CD4-positive, alpha-beta memory T cell (primary cell): ENCODE data around the gene SPRR5. TPM values are rescaled to one million over a fixed set of nuclear protein-coding genes. Genes with fewer than 3 reads are reported as not detected.

Experiments used
- CTCF ChIA-PET: fragments of 350-600 bp; sonication (Branson Sonifier 250); formaldehyde crosslinking; loops from one replicate; lab custom pipeline; 2021; ENCODE audit warnings: inconsistent platforms; ENCODE audit not compliant: partially characterized antibody; lab: Charles Lee
- POLR2A ChIA-PET: fragments of 350-600 bp; sonication (Branson Sonifier 250); formaldehyde crosslinking; loops from one replicate; lab custom pipeline; 2021; ENCODE audit not compliant: partially characterized antibody; lab: Charles Lee
- DNase-seq, 5 donors: peaks; one replicate each; pipeline versions ENCODE4 v3.0.0 to v3.0.0-alpha.2; 2020 to 2022; ENCODE audit warnings: mixed read lengths in 1 of 5
- H3K27ac ChIP-seq: one replicate; pipeline ENCODE4 v1.7.0; 2013; ENCODE audit warnings: low read depth, low read length
- H3K27me3 ChIP-seq: 2 replicates; pipeline ENCODE4 v1.7.0; 2013; ENCODE audit warnings: mild to moderate bottlenecking, low read length, moderate library complexity; ENCODE audit not compliant: insufficient read depth
- H3K36me3 ChIP-seq: 2 replicates; pipeline ENCODE4 v1.7.0; 2013; ENCODE audit warnings: mild to moderate bottlenecking, low read length, moderate library complexity; ENCODE audit not compliant: insufficient read depth
- H3K4me1 ChIP-seq: 2 replicates; pipeline ENCODE4 v1.7.0; 2013; ENCODE audit warnings: mild to moderate bottlenecking, low read length, moderate library complexity; ENCODE audit not compliant: insufficient read depth
- H3K4me3 ChIP-seq, 2 donors: one replicate each; pipeline ENCODE4 v1.7.0; 2013; ENCODE audit warnings: low read length in 2 of 2, mild to moderate bottlenecking in 1 of 2
- H3K9me3 ChIP-seq, 2 donors: one replicate each; pipeline ENCODE4 v1.7.0; 2013; ENCODE audit warnings: low read length in 2 of 2, control low read depth in 1 of 2; ENCODE audit not compliant: control insufficient read depth in 1 of 2
- H3K27ac Mint-ChIP-seq, 7 donors: one replicate each; pipeline ENCODE4 v1.8.0; 2020 to 2021; ENCODE audit warnings: mixed read lengths in 7 of 7, mild to moderate bottlenecking in 6 of 7, inconsistent platforms in 3 of 7, moderate library complexity in 3 of 7
- H3K27me3 Mint-ChIP-seq, 2 donors: one replicate each; pipeline ENCODE4 v1.8.0; 2020 to 2021; ENCODE audit warnings: mixed read lengths in 2 of 2
- H3K36me3 Mint-ChIP-seq, 2 donors: one replicate each; pipeline ENCODE4 v1.8.0; 2020 to 2021; ENCODE audit warnings: mixed read lengths in 2 of 2, inconsistent platforms in 1 of 2, mild to moderate bottlenecking in 1 of 2
- H3K4me1 Mint-ChIP-seq, 4 donors: one replicate each; pipeline ENCODE4 v1.8.0; 2020 to 2021; ENCODE audit warnings: mixed read lengths in 4 of 4, mild to moderate bottlenecking in 1 of 4
- H3K4me3 Mint-ChIP-seq, 8 donors: one replicate each; pipeline ENCODE4 v1.8.0; 2020 to 2021; ENCODE audit warnings: mixed read lengths in 8 of 8, mild to moderate bottlenecking in 7 of 8, moderate library complexity in 6 of 8, inconsistent platforms in 3 of 8
- H3K9me3 Mint-ChIP-seq, 8 donors: one replicate each; pipeline ENCODE4 v1.8.0; 2020 to 2021; ENCODE audit warnings: mixed read lengths in 8 of 8, mild to moderate bottlenecking in 5 of 8, inconsistent platforms in 3 of 8, moderate library complexity in 1 of 8
- intact Hi-C: fragments of 100-400 bp; cut with micrococcal nuclease; formaldehyde crosslinking; loops from one replicate; pipeline ENCODE4 v1.15.1; 2023
- polyA plus RNA-seq, 2 donors: library from polyadenylated mRNA; unstranded; fragments of 300-500 nt; fragmentation: Illumina TruSeq; gene quantifications; one replicate each; pipeline ENCODE4 v1.2.3, GENCODE V29; 2021
- total RNA-seq, 2 experiments: library from RNA; stranded (reverse); gene quantifications; one replicate each; pipeline ENCODE4 v1.2.3, GENCODE V29; 2021

The SPRR5 gene
- total and polyA plus RNA-seq, 4 experiments from 2014 or later: not detected

DNA sequence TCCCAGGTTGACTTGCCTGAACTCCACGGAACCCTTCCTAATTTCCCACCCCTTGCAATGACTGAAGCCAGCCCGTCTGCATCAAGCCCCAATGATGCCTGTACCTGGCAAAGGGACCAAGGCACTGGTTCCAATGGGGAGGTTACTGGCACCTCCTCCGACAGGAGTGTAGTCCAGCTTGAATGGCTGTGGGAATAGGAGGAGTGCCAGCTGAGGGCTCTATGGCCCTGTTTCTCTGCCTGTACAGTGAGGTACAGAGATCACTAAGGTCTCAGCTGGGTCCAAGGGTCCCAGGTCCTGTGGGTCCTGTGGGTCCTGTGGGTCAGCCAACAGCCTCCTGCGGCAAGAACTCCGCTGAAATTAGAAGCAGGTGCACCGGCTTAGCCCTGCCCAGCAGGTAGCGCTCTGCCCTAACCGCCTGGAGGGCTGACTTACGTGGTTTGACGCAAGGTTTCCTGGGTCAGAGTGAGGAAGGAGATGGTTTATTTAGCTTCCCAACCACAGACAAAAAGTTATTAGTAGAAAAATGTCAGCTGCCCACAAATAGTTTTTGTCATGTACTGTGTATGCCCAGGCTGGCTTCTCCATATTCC, 13.5 kb downstream of the SPRR5 start:
- Histone ChIP-seq H3K9me3 (no peaks in the 10 kb centered on the region), H3K27ac (no peak overlapping the region), H3K36me3 (no peaks in the 10 kb centered on the region), H3K4me1 (no peaks in the 10 kb centered on the region), H3K4me3 (no peak overlapping the region), H3K27me3 (no peaks in the 10 kb centered on the region)
- intact Hi-C loops: no loop called here
- Mint-ChIP-seq H3K4me1 (no peaks in the 10 kb centered on the region), H3K27ac (no peak overlapping the region), H3K4me3 (no peak overlapping the region), H3K27me3 (peaks cover 3 to 11% of the 10 kb centered on the region in 2 donors), H3K36me3 (no peaks in the 10 kb centered on the region), H3K9me3 (peaks cover 0 to 5% (median 0%) of the 10 kb centered on the region in 8 donors)
- CTCF ChIA-PET: no interaction called here
- POLR2A ChIA-PET: no interaction called here
- DNase-seq: no peak

DNA sequence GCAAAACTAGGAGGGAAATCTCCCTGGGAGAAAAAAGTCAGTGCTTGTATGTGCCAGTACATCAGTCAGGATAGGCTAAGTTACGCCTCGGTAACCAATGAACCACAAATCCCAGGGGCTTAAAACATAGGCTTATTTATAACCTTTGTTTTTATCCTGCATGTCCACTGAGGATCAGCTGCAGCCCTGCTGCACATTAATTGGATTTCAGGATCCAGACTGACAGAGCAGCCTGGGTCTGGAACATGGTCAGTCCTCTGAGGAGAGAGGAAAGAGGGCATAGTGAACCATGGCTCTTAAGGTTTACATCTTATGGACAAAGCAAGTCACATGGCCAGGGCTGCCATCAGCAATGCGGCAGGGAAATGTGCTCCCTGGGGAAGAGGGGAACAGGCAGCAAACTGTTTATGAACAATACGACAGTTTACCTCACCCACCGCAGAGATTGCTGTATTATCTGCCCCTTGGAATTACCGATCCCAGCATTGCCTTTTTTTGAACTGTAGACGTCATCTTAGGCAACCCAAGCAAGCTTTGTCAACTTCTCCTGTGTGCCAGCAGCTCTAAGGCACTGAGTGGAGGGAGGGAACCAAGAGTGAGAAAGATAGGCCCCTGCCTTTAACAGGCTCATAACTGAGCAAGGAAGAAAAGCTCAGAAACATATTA, 14.4 kb downstream of the SPRR5 start:
- POLR2A ChIA-PET: no interaction called here
- H3K9me3 Mint-ChIP-seq: peaks cover 0 to 5% (median 0%) of the 10 kb centered on the region in 8 donors

DNA sequence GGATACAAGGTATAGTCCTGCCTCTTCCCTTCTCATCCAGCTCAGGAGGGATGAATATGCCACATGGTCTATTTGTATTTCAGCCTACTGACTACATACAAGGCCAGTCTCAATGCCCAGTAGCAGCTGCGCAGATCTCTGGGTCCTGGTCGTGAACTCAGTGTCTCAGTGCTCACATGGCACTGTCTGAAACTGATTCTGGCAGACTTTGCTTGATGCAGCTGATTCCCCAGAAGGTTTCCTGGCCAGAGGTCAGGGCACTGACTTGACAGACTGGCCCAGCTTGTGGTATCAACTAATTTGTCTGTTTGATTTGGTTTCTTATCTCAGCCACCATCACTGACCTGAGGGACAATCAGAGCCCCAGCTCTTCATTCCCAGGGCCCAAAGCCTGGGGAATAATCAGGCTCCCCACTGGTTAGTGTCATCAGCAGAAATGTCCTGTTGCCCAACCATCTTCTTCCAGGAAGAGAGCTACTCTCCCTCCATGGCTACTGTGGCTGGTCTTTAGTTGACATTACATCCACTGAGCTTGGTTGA, 15.9 kb downstream of the SPRR5 start:
- POLR2A ChIA-PET: no interaction called here
- no peaks in the 10 kb centered on the region for H3K9me3 ChIP-seq
- no peaks in the 10 kb centered on the region for H3K4me1 Mint-ChIP-seq
- no peak overlapping the region for H3K4me3 ChIP-seq
- no peak overlapping the region for H3K27ac Mint-ChIP-seq
- no peaks in the 10 kb centered on the region for H3K4me1 ChIP-seq
- H3K36me3 Mint-ChIP-seq: no peaks in the 10 kb centered on the region
- H3K9me3 Mint-ChIP-seq: peaks cover 0 to 5% (median 0%) of the 10 kb centered on the region in 8 donors
- no peak overlapping the region for H3K27ac ChIP-seq
- H3K27me3 Mint-ChIP-seq: peaks cover 5 to 14% of the 10 kb centered on the region in 2 donors
- no peak overlapping the region for H3K4me3 Mint-ChIP-seq
- DNase-seq: no peak
- no peaks in the 10 kb centered on the region for H3K36me3 ChIP-seq
- CTCF ChIA-PET: interaction anchor here (0.7 to 1.6 kb wide), 2 partner anchors 9 to 93 kb away, joined by 3 read pairs; no protein-coding TSS in a partner anchor
- no peaks in the 10 kb centered on the region for H3K27me3 ChIP-seq
- intact Hi-C loops: no loop called here

More for the DNA sequence above, 14.4 kb downstream of the SPRR5 start:
- intact Hi-C loops: no loop called here
- no peak overlapping the region for H3K4me3 ChIP-seq
- Mint-ChIP-seq H3K4me3 (no peak overlapping the region), H3K36me3 (no peaks in the 10 kb centered on the region), H3K4me1 (no peaks in the 10 kb centered on the region), H3K27me3 (peaks cover 4 to 11% of the 10 kb centered on the region in 2 donors), H3K27ac (no peak overlapping the region)
- no peak overlapping the region for H3K27ac ChIP-seq
- CTCF ChIA-PET: interaction anchor here (1.6 kb wide), 1 partner anchor 91 kb away, joined by 3 read pairs; no protein-coding TSS in a partner anchor
- no peaks in the 10 kb centered on the region for H3K4me1 ChIP-seq
- no peak for DNase-seq
- no peaks in the 10 kb centered on the region for H3K27me3 ChIP-seq
- H3K9me3 ChIP-seq: no peaks in the 10 kb centered on the region
- H3K36me3 ChIP-seq: no peaks in the 10 kb centered on the region

DNA sequence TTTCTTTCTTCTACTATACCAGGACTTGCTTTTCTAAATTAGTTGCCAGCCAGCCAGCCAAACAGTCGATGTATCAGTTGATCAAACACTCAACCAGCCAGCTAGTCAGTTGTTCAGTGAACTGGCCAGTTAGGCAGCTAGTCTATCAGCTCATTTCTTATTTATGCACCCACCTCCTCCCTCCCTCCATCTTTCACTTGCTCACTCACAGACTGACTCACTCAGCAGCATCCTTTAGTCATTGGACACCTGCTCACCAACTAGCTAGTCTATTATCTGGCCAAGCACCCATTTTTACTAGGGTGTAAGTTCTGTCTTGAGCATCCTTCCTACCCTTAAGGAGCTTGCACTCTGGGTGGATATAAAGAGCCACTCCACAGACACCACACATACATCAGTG, 17.5 kb downstream of the SPRR5 start:
- no peaks in the 10 kb centered on the region for H3K36me3 Mint-ChIP-seq
- Histone ChIP-seq H3K4me3 (no peak overlapping the region), H3K27ac (no peak overlapping the region), H3K4me1 (no peaks in the 10 kb centered on the region), H3K36me3 (no peaks in the 10 kb centered on the region), H3K9me3 (no peaks in the 10 kb centered on the region), H3K27me3 (no peaks in the 10 kb centered on the region)
- CTCF ChIA-PET: no interaction called here
- H3K27me3 Mint-ChIP-seq: peaks cover 12 to 13% of the 10 kb centered on the region in 2 donors
- intact Hi-C loops: no loop called here
- peaks cover 0 to 4% (median 0%) of the 10 kb centered on the region in 8 donors for H3K9me3 Mint-ChIP-seq
- H3K27ac Mint-ChIP-seq: no peak overlapping the region
- no peaks in the 10 kb centered on the region for H3K4me1 Mint-ChIP-seq
- POLR2A ChIA-PET: no interaction called here
- DNase-seq: no peak
- no peak overlapping the region for H3K4me3 Mint-ChIP-seq

DNA sequence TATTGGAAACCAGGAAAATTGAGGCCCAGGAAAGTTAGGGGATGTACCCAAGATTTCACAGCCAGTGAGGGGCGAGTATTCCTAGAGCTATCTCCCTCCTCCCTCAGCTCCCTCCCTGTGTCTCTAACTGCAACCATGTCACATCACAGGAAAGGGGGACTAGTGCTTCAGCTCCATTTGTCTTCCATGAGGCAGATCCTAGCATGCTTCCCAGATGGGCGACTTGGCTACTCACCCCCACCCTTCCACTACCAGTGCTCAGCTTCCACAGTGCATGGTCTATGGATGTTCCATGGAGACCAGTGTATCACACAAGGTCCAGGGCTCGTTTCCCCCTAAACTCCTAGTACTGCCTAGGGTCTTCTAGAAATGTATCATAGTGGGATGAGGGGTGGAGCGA, 18.8 kb downstream of the SPRR5 start:
- Mint-ChIP-seq H3K27me3 (peaks cover 12 to 13% of the 10 kb centered on the region in 2 donors), H3K27ac (no peak overlapping the region), H3K4me3 (no peak overlapping the region), H3K4me1 (no peaks in the 10 kb centered on the region), H3K9me3 (peaks cover 0 to 4% (median 0%) of the 10 kb centered on the region in 8 donors), H3K36me3 (no peaks in the 10 kb centered on the region)
- Histone ChIP-seq H3K4me3 (no peak overlapping the region), H3K27ac (no peak overlapping the region), H3K36me3 (no peaks in the 10 kb centered on the region), H3K9me3 (no peaks in the 10 kb centered on the region), H3K4me1 (no peaks in the 10 kb centered on the region), H3K27me3 (no peaks in the 10 kb centered on the region)
- intact Hi-C loops: no loop called here
- POLR2A ChIA-PET: no interaction called here
- CTCF ChIA-PET: no interaction called here
- DNase-seq: no peak

DNA sequence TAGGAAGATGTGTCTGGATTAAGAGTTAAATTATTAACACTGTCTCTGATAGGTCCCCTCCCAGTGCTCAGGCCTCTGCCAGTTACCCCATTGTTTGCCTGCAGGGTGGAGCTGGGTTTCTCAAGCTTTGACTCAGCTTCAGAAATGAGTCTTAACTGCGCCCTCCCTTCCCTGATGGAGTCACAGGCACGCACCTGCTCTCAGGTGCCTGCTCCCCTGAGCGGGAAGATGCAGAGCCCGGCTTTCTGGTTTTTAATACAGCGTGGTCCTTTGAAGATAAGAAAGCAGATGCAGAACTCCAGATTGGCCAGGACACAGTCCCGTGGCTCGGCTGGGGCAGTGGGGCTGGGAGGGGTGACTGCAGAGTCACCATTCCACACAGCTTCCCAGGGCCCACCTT, 20.2 kb downstream of the SPRR5 start:
- peaks cover 15 to 21% of the 10 kb centered on the region in 2 donors for H3K27me3 Mint-ChIP-seq
- Histone ChIP-seq H3K27me3 (no peaks in the 10 kb centered on the region), H3K27ac (no peak overlapping the region), H3K36me3 (no peaks in the 10 kb centered on the region), H3K9me3 (no peaks in the 10 kb centered on the region), H3K4me1 (no peaks in the 10 kb centered on the region), H3K4me3 (no peak overlapping the region)
- CTCF ChIA-PET: no interaction called here
- no peaks in the 10 kb centered on the region for H3K36me3 Mint-ChIP-seq
- no peak for DNase-seq
- H3K4me3 Mint-ChIP-seq: no peak overlapping the region
- intact Hi-C loops: no loop called here
- POLR2A ChIA-PET: no interaction called here
- H3K9me3 Mint-ChIP-seq: peaks cover 0 to 2% (median 0%) of the 10 kb centered on the region in 8 donors
- H3K27ac Mint-ChIP-seq: no peak overlapping the region
- H3K4me1 Mint-ChIP-seq: no peaks in the 10 kb centered on the region

DNA sequence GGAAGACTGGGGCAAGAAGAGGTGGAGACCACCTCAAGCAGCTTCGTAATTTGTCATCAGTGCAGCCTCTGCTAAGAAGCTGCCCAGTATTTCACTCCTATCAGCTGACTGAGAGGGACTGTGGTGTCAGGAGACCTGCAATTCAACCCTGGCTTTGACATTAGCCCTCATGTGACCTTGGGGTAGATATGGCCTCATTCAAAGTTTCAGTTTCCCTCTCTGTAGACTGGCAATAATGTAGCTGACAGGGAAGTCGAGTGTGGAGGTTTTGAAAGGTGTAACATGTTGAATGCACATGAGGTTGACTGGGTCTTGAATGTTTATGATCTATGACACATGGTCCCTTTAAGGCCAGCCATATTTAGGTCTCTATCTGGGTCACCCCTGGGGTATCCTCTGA, 21.2 kb downstream of the SPRR5 start:
- ChIA-PET CTCF (no interaction called here), POLR2A (no interaction called here)
- DNase-seq: no peak
- Histone ChIP-seq H3K27ac (no peak overlapping the region), H3K4me1 (no peaks in the 10 kb centered on the region), H3K4me3 (no peak overlapping the region), H3K27me3 (no peaks in the 10 kb centered on the region), H3K36me3 (no peaks in the 10 kb centered on the region), H3K9me3 (no peaks in the 10 kb centered on the region)
- no peaks in the 10 kb centered on the region for H3K36me3 Mint-ChIP-seq
- peaks cover 15 to 22% of the 10 kb centered on the region in 2 donors for H3K27me3 Mint-ChIP-seq
- H3K27ac Mint-ChIP-seq: no peak overlapping the region
- no peaks in the 10 kb centered on the region for H3K4me1 Mint-ChIP-seq
- peaks cover 0 to 2% (median 0%) of the 10 kb centered on the region in 8 donors for H3K9me3 Mint-ChIP-seq
- intact Hi-C loops: no loop called here
- H3K4me3 Mint-ChIP-seq: no peak overlapping the region
